H9 (cell line): Measurements from ENCODE around the gene CARHSP1. TPM values are rescaled to one million over a fixed set of nuclear protein-coding genes. Genes with fewer than 3 reads are reported as not detected.

ENCODE experiments used
- DNase-seq: peaks from one replicate; pipeline ENCODE4 v3.0.0-alpha.2; 2017
- H2AFZ ChIP-seq: one replicate; pipeline ENCODE4 v1.6.1; 2013; ENCODE audit warnings: mild to moderate bottlenecking, low read length, control low read depth, moderate library complexity
- H2AK5ac ChIP-seq: 2 replicates; pipeline ENCODE4 v1.6.1; 2013; ENCODE audit warnings: low read length, control low read depth, mixed read lengths; ENCODE audit not compliant: insufficient read length
- H2BK120ac ChIP-seq: one replicate; pipeline ENCODE4 v1.6.1; 2013; ENCODE audit warnings: low read depth, mild to moderate bottlenecking, low read length, control low read depth, inconsistent platforms; ENCODE audit not compliant: poor library complexity, severe bottlenecking
- H2BK12ac ChIP-seq: 2 replicates; pipeline ENCODE4 v1.6.1; 2013; ENCODE audit warnings: low read length, control low read depth, mixed read lengths, low read depth; ENCODE audit not compliant: insufficient read length
- H2BK15ac ChIP-seq: 2 replicates; pipeline ENCODE4 v1.6.1; 2013; ENCODE audit warnings: low read depth, low read length, control low read depth
- H2BK20ac ChIP-seq: one replicate; pipeline ENCODE4 v1.6.1; 2013; ENCODE audit warnings: low read depth, mild to moderate bottlenecking, low read length, control low read depth, inconsistent platforms; ENCODE audit not compliant: poor library complexity, severe bottlenecking
- H2BK5ac ChIP-seq: 2 replicates; pipeline ENCODE4 v1.6.1; 2013; ENCODE audit warnings: low read length, control low read depth, mixed read lengths; ENCODE audit not compliant: insufficient read length
- H3K14ac ChIP-seq: 2 replicates; pipeline ENCODE4 v1.6.1; 2013; ENCODE audit warnings: low read length, control low read depth; ENCODE audit not compliant: insufficient read depth
- H3K18ac ChIP-seq: 2 replicates; pipeline ENCODE4 v1.6.1; 2013; ENCODE audit warnings: low read depth, mild to moderate bottlenecking, mixed read lengths, low read length, control low read depth; ENCODE audit not compliant: insufficient read length
- H3K23ac ChIP-seq: 2 replicates; pipeline ENCODE4 v1.6.1; 2013; ENCODE audit warnings: low read length, control low read depth, mixed read lengths, low read depth; ENCODE audit not compliant: insufficient read length
- H3K23me2 ChIP-seq: 2 replicates; pipeline ENCODE4 v1.6.1; 2013; ENCODE audit warnings: low read depth, mild to moderate bottlenecking, mixed read lengths, low read length, control low read depth; ENCODE audit not compliant: insufficient read length, poor library complexity, severe bottlenecking
- H3K27ac ChIP-seq: 2 replicates; pipeline ENCODE4 v1.5.1; 2013; ENCODE audit warnings: low read length, control low read depth, mixed read lengths, low read depth; ENCODE audit not compliant: insufficient read length
- H3K27me3 ChIP-seq: 2 replicates; pipeline ENCODE4 v1.6.1; 2013; ENCODE audit warnings: low read length, control low read depth, inconsistent platforms; ENCODE audit not compliant: insufficient read depth
- H3K4ac ChIP-seq: 2 replicates; pipeline ENCODE4 v1.6.1; 2013; ENCODE audit warnings: low read depth, mild to moderate bottlenecking, control low read depth, inconsistent platforms, low read length, moderate library complexity
- H3K4me1 ChIP-seq: 2 replicates; pipeline ENCODE4 v1.6.1; 2013; ENCODE audit warnings: low read length, control low read depth, inconsistent platforms; ENCODE audit not compliant: insufficient read depth
- H3K4me2 ChIP-seq: 2 replicates; pipeline ENCODE4 v1.6.1; 2013; ENCODE audit warnings: low read length, control low read depth, mixed read lengths; ENCODE audit not compliant: insufficient read length, insufficient read depth
- H3K56ac ChIP-seq: 2 replicates; pipeline ENCODE4 v1.6.1; 2013; ENCODE audit warnings: low read depth, mild to moderate bottlenecking, mixed read lengths, low read length, control low read depth; ENCODE audit not compliant: insufficient read length
- H3K79me1 ChIP-seq: 2 replicates; pipeline ENCODE4 v1.6.1; 2013; ENCODE audit warnings: low read depth, mild to moderate bottlenecking, moderate library complexity, low read length, control low read depth, inconsistent platforms; ENCODE audit not compliant: insufficient read depth, poor library complexity, severe bottlenecking
- H3K79me2 ChIP-seq: 2 replicates; pipeline ENCODE4 v1.6.1; 2013; ENCODE audit warnings: low read length, control low read depth, inconsistent platforms; ENCODE audit not compliant: insufficient read depth
- H3K9ac ChIP-seq: 2 replicates; pipeline ENCODE4 v1.6.1; 2013; ENCODE audit warnings: low read length, control low read depth, mixed read lengths; ENCODE audit not compliant: insufficient read length; ENCODE audit errors: extremely low read depth
- H3K9me3 ChIP-seq: one replicate; pipeline ENCODE4 v1.6.1; 2013; ENCODE audit warnings: low read depth, low read length, inconsistent platforms; ENCODE audit not compliant: control insufficient read depth
- H3T11ph ChIP-seq: one replicate; pipeline ENCODE4 v1.6.1; 2013; ENCODE audit warnings: mild to moderate bottlenecking, low read length, control low read depth, inconsistent platforms
- H4K20me1 ChIP-seq: one replicate; pipeline ENCODE4 v1.6.1; 2013; ENCODE audit not compliant: control insufficient read depth, insufficient read length, insufficient read depth
- H4K5ac ChIP-seq: 2 replicates; pipeline ENCODE4 v1.6.1; 2013; ENCODE audit warnings: low read depth, mild to moderate bottlenecking, mixed read lengths, low read length, control low read depth; ENCODE audit not compliant: insufficient read length
- H4K8ac ChIP-seq: replicated peaks from 2 replicates; pipeline ENCODE4 v1.6.1; 2013; ENCODE audit warnings: low read length, control low read depth, mixed read lengths, low read depth; ENCODE audit not compliant: insufficient read length
- H4K91ac ChIP-seq: 2 replicates; pipeline ENCODE4 v1.6.1; 2013; ENCODE audit warnings: low read depth, mild to moderate bottlenecking, moderate library complexity, mixed read lengths, low read length, control low read depth; ENCODE audit not compliant: insufficient read length
- H3K27ac Mint-ChIP-seq, 3 experiments: 2 replicates in 2 of 3; 3 replicates in 1 of 3; pipeline ENCODE4 v1.8.0; 2020 to 2021; ENCODE audit warnings: mixed read lengths in 3 of 3, mild to moderate bottlenecking in 1 of 3, moderate library complexity in 1 of 3
- H3K27me3 Mint-ChIP-seq: 2 replicates; pipeline ENCODE4 v1.8.0; 2021; ENCODE audit warnings: low read depth, mild to moderate bottlenecking, moderate library complexity, mixed read lengths
- H3K36me3 Mint-ChIP-seq, 3 experiments: 2 replicates in 2 of 3; 3 replicates in 1 of 3; pipeline ENCODE4 v1.8.0; 2020 to 2021; ENCODE audit warnings: low read depth in 3 of 3, mixed read lengths in 3 of 3; ENCODE audit not compliant: insufficient read depth in 1 of 3
- H3K4me1 Mint-ChIP-seq, 2 experiments: 2 replicates each; pipeline ENCODE4 v1.8.0; 2020; ENCODE audit warnings: mixed read lengths in 2 of 2
- H3K4me3 Mint-ChIP-seq, 2 experiments: 2 replicates in 1 of 2; 3 replicates in 1 of 2; pipeline ENCODE4 v1.8.0; 2020 to 2021; ENCODE audit warnings: mild to moderate bottlenecking in 2 of 2, mixed read lengths in 2 of 2, moderate library complexity in 1 of 2
- H3K9me3 Mint-ChIP-seq, 2 experiments: 2 replicates in 1 of 2; 3 replicates in 1 of 2; pipeline ENCODE4 v1.8.0; 2020; ENCODE audit warnings: mild to moderate bottlenecking in 2 of 2, mixed read lengths in 2 of 2, moderate library complexity in 1 of 2
- CTCF ChIP-seq: fragments of 200-600 bp; sonication (generic); conservative IDR thresholded peaks from 3 replicates; pipeline ENCODE4 v1.8.0; 2021; ENCODE audit warnings: antibody characterized with exemption, mild to moderate bottlenecking
- WGBS: extraction: QIAGEN DNeasy Blood & Tissue Kit; methylation state at CpG from one replicate; pipeline ENCODE4 v1.1.7; 2013; ENCODE audit warnings: missing lambda C conversion rate, low lambda C conversion rate, mixed read lengths; ENCODE audit not compliant: insufficient read length; ENCODE audit errors: extremely low coverage; 5-methylcytosine and 5-hydroxymethylcytosine counted together
- total RNA-seq: library from RNA; stranded (reverse); gene quantifications from 2 replicates; pipeline ENCODE4 v1.2.1, GENCODE V29; 2021

Gene CARHSP1
- total RNA-seq, 1 experiment from 2014 or later, result 194 TPM

GRCh38 chr16:8865145-8865882 is 3.5 kb downstream of the CARHSP1 start:
- DNase-seq, result no peak
- H4K5ac ChIP-seq, result no peak overlapping the region
- no peak overlapping the region for H2BK20ac ChIP-seq
- H4K8ac ChIP-seq, result no peak overlapping the region
- H3K4ac ChIP-seq, result no peak overlapping the region
- H3K79me2 ChIP-seq, result peaks cover 57% of the 10 kb centered on the region; the same call in 1 of the 2 replicates
- no CpG with 5 or more reads among the region's 14 CpGs for WGBS
- H2BK12ac ChIP-seq, result no peak overlapping the region
- no peak overlapping the region for H3K27ac ChIP-seq
- no peaks in the 10 kb centered on the region; a peak in 2 of 5 replicates for H3K9me3 Mint-ChIP-seq
- H3K36me3 Mint-ChIP-seq, result peaks cover 14 to 17% (median 14%) of the 10 kb centered on the region in 3 experiments
- no peak overlapping the region for H3K18ac ChIP-seq
- no peak overlapping the region for H3K9ac ChIP-seq
- H3K27me3 Mint-ChIP-seq, result peaks cover 2% of the 10 kb centered on the region; the same call in 1 of the 2 replicates
- no peak overlapping the region for H3K14ac ChIP-seq
- H3K9me3 ChIP-seq, result no peaks in the 10 kb centered on the region
- H3K4me3 Mint-ChIP-seq, result peak overlapping the region; percentile 90
- H2AK5ac ChIP-seq, result no peak overlapping the region
- TF ChIP-seq CTCF, result no peak
- H3K23ac ChIP-seq, result no peak overlapping the region
- H3K27me3 ChIP-seq, result no peaks in the 10 kb centered on the region
- H4K20me1 ChIP-seq, result peaks cover 5% of the 10 kb centered on the region
- peak overlapping the region; percentile 24 for H3K4me2 ChIP-seq
- peaks cover 54 to 66% of the 10 kb centered on the region in 2 experiments for H3K4me1 Mint-ChIP-seq
- no peak overlapping the region for H4K91ac ChIP-seq
- H2BK5ac ChIP-seq, result no peak overlapping the region
- no peak overlapping the region for H2AFZ ChIP-seq
- peaks cover 15% of the 10 kb centered on the region for H3K23me2 ChIP-seq
- no peak overlapping the region for H3T11ph ChIP-seq
- H3K56ac ChIP-seq, result no peak overlapping the region
- peaks cover 20% of the 10 kb centered on the region; the same call in 1 of the 2 replicates for H3K4me1 ChIP-seq
- H3K27ac Mint-ChIP-seq, result peak overlapping the region; percentile 94 to 96 (median 95); a peak in 4 of 7 replicates
- no peak overlapping the region for H2BK120ac ChIP-seq
- H2BK15ac ChIP-seq, result no peak overlapping the region
- peaks cover 3% of the 10 kb centered on the region for H3K79me1 ChIP-seq
